ENCODE data around the gene SRPX2.
A peak's percentile ranks its signal among the peaks of the same experiment; 100 is the strongest.

The SRPX2 gene

GRCh38 chrX:100643956-100644860 lies at the start of gene SRPX2:
Gene SRPX2, plus strand, starts transcription at chrX:100644199. Its CDS starts 2,124 bp downstream, at chrX:100646323.
- DNase-seq (ENCODE audit: low read depth) = peak; percentile 67

GRCh38 chrX:100596601-100597000 lies 47.4 kb upstream of the SRPX2 start:
- DNase-seq (ENCODE audit: low read depth) = no peak

GRCh38 chrX:100599456-100599855 lies 44.5 kb upstream of the SRPX2 start:
- no peak for DNase-seq (ENCODE audit: low read depth)

- DNase-seq (ENCODE audit: low read depth) = no peak
Observed at GRCh38 chrX:100600340-100600739, 43.7 kb upstream of the SRPX2 start.

GRCh38 chrX:100600758-100601157 lies 43.2 kb upstream of the SRPX2 start:
- no peak for DNase-seq (ENCODE audit: low read depth)

GRCh38 chrX:100606753-100607152 lies 37.2 kb upstream of the SRPX2 start:
- DNase-seq (ENCODE audit: low read depth) = no peak

- no peak for DNase-seq (ENCODE audit: low read depth)
Observed at GRCh38 chrX:100609591-100609990, 34.4 kb upstream of the SRPX2 start.

- no peak for DNase-seq (ENCODE audit: low read depth)
Observed at GRCh38 chrX:100611951-100612350, 32.0 kb upstream of the SRPX2 start.

- DNase-seq (ENCODE audit: low read depth) = peak; percentile 18
Observed at GRCh38 chrX:100615005-100615404, 29.0 kb upstream of the SRPX2 start.

- no peak for DNase-seq (ENCODE audit: low read depth)
Observed at GRCh38 chrX:100623001-100623400, 21.0 kb upstream of the SRPX2 start.

GRCh38 chrX:100625985-100626491 lies 18.0 kb upstream of the SRPX2 start:
- no peak for DNase-seq (ENCODE audit: low read depth)

GRCh38 chrX:100635040-100635439 lies 9.0 kb upstream of the SRPX2 start:
- no peak for DNase-seq (ENCODE audit: low read depth)

- DNase-seq (ENCODE audit: low read depth) = no peak
Observed at GRCh38 chrX:100635989-100636320, 8.0 kb upstream of the SRPX2 start.

- DNase-seq (ENCODE audit: low read depth) = peak; percentile 46
Observed at GRCh38 chrX:100636321-100636991, 7.5 kb upstream of the SRPX2 start, which contains the start of gene TSPAN6. Gene TSPAN6, minus strand, starts transcription at chrX:100636806. Its CDS starts 112 bp downstream, at chrX:100636694.

GRCh38 chrX:100642290-100642689 lies 1.7 kb upstream of the SRPX2 start:
- no peak for DNase-seq (ENCODE audit: low read depth)

- no peak for DNase-seq (ENCODE audit: low read depth)
Observed at GRCh38 chrX:100643212-100643611, 787 bp upstream of the SRPX2 start.

GRCh38 chrX:100645106-100645505 lies 1.1 kb downstream of the SRPX2 start:
- DNase-seq (ENCODE audit: low read depth) = no peak

- DNase-seq (ENCODE audit: low read depth) = no peak
Observed at GRCh38 chrX:100647095-100647494, 3.1 kb downstream of the SRPX2 start.

- DNase-seq (ENCODE audit: low read depth) = no peak
Observed at GRCh38 chrX:100647739-100648138, 3.7 kb downstream of the SRPX2 start.

- no peak for DNase-seq (ENCODE audit: low read depth)
Observed at GRCh38 chrX:100648458-100649417, 4.7 kb downstream of the SRPX2 start.

GRCh38 chrX:100649550-100650356 lies 5.8 kb downstream of the SRPX2 start:
- peak; percentile 53 for DNase-seq (ENCODE audit: low read depth)
